ENCODE results near the gene TSC2.

The TSC2 gene

DNA sequence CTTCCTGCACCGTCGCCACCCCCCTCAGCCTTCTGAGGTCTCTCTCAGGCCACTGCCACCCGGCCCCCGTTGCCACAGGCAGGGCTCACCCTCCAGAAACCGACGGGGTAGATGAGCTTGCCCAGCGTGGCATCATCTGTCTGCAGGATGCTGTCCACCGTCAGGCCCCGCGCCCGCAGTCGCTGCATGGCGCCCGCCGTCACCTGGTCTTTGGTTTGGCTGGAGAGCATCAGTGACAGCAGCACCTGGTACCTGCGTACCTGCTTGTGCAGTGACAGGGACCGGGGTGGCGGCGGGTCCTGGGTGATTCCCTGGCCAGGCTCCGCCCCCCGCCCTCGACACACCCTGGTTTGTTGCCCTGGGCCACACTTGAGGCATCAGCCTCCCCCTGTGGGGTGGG is 3.2 kb upstream of the TSC2 start:
- no peak for DNase-seq

DNA sequence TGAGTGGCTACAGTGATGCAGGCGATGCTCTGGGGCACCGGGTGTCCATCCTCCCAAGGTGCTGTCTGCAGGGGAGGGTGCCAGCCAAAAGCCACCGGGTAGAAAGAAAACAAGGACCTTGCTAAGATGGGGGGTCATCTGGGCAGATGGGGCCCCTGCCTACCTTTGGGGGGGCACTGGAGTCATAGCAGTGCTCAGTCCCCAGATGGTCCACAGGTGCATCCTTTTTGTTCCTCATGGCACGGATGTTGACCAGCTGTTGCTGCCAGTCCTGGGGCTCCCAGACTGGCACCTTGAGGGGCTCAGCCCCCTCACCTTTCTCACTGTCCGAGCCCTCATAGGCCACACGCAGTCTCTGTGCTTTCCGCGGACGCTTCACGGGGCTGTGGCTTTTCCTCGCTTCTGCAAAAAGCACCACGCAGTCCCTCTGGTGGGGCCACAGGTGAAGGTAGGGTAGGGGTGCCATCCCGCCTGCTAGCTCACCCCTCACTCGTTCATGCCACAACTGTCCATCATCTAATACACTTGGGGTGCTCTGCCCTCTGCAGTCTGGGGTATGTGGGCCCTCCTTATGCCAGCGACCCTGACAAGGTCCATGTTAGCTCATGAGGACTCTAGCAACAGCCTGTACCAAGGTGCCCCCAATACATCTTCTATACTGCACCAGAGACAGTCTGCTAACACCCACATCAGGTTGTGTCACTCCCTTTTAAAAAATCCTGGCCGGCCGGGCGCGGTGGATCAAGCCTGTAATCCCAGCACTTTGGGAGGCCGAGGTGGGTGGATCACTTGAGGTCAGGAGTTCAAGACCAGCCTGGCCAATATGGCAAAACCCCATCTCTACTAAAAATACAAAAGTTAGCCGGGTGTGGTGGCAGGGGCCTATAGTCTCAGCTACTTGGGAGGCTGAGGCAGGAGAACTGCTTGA is 1.6 kb upstream of the TSC2 start:
- DNase-seq = no peak

GRCh38 chr16:2046893-2047329 is 874 bp upstream of the TSC2 start:
- no peak for DNase-seq

- no peak for DNase-seq
These were observed 345 bp downstream of the TSC2 start for GRCh38 chr16:2048116-2048543.

DNA sequence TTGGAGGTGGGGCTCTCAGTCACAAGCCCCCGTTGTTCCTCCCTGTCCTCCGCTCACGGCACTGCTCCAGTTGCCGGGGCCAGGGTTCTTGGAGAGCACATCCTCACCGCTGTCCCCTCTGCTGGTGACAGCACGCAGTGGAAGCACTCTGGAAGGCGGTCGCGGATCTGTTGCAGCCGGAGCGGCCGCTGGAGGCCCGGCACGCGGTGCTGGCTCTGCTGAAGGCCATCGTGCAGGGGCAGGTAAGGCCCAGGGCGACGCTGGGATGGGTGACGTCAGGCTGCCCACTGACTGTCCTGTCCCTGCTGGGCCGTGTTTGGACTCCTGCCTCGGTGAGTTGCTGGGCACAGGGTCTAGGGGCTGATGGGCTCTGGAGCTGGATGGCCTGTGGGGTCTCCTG is 5.4 kb downstream of the TSC2 start:
- no peak for DNase-seq

DNA sequence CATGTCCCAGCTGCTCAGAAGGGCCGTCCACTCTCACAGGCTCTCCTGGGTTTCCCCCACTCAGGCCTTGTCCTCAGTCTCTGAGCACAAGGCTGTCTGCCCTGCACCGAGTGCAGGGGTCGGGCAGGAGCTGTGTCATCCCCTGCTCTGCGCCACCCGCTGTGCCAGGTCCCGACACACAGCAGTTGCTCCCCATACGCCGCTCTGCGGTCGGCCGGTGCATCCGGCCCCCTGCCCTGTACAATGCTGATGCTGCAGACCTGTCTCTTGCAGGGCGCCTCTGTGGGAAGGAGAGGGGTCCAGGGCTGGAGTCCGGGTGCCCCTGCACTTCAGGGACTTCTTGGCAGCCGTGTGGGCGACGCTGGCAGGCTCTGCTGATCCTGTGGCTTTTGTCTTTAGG is 6.1 kb downstream of the TSC2 start:
- no peak for DNase-seq

GRCh38 chr16:2054543-2055245 is 6.9 kb downstream of the TSC2 start:
- DNase-seq = no peak

DNA sequence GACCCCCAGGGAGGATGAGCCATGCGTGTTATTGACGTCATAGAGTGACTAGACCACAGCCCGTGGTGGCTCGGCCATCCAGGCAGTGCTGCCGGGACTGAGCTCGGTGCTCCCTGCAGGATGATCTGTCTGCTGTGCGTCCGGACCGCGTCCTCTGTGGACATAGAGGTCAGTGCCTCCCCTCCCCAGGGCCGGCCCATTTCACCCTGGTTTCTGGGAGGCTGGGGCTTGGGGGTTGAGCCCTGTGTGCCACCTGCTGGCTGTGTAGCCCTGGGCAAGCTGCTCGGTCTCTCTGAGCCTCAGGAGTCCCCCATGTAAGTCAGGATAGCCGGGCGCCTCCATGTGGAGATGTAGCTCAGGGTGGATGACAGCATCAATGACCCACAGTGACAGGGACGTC is 8.3 kb downstream of the TSC2 start:
- no peak for DNase-seq

DNA sequence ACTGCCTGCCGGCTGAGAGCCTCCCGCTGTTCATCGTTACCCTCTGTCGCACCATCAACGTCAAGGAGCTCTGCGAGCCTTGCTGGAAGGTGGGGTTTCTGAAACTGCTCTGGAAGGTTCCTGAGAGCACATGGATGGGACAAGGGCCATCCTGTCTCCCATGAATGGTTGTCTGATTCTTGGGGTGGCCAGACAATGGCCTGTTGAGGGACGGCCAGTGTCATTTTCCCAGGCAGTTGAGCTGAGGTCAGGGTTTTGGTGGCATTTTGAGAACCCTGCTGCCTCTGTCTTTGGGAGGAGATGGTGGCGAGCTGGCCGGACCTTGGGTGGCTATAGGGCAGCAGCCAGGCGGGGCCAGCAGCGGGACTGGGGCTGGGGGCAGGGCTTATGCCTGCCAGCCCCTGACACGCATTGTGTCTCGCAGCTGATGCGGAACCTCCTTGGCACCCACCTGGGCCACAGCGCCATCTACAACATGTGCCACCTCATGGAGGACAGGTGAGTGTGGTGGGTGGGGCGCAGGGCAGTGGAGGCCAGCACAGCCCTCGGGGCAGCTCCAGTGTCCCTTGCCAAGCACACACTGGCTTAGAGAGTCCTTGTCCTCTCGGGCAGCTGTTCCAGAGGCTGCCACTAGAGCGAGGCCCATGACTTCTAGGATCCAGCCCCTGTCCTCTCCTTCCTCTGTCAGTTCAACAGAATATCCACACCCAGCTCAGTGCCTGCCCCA is 9.1 kb downstream of the TSC2 start:
- no peak for DNase-seq

DNA sequence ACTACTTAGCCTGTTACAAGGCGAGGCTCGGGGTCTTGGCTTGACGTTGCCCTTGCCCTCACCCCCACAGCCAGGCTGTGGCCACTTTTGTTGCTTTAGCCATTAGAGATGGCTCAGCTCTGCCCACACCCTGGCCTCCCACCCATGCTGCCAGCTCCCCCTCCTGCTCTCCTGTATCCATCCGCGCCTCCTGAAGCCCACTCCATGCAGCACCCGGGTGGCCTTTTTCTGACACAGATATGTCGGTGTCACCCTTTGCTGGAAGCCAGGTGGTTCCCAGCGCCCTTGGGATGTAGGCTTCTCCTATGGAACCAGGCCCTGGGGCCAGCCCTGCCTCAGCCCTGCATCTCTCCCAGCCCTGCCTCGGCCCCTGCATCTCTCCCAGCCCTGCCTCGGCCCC is 9.7 kb downstream of the TSC2 start:
- no peak for DNase-seq

GRCh38 chr16:2058420-2058819 is 10.6 kb downstream of the TSC2 start:
- no peak for DNase-seq

DNA sequence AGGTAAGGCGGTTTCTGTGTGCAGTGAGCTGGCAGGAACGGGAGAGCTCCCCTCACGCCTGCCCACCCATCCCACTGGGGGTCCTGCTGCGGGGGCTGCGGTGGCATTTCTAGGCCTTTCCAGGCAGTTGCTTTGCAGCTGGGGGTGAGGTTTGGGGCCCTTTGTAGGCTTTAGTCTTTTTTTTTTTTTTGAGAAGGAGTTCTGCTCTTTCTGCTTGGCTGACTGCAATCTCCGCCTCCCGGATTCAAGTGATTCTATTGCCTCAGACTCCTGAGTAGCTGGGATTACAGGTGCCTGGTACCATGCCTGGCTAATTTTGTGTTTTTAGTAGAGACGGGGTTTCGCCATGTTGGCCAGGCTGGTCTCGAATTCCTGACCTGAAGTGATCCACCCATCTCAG is 11.1 kb downstream of the TSC2 start:
- no peak for DNase-seq

GRCh38 chr16:2060346-2060745 is 12.6 kb downstream of the TSC2 start:
- DNase-seq = no peak

- no peak for DNase-seq
These were observed 13.2 kb downstream of the TSC2 start for GRCh38 chr16:2061023-2061422.

- DNase-seq = no peak
These were observed 13.7 kb downstream of the TSC2 start for GRCh38 chr16:2061526-2061925.

- no peak for DNase-seq
These were observed 15.0 kb downstream of the TSC2 start for GRCh38 chr16:2062801-2063200.

DNA sequence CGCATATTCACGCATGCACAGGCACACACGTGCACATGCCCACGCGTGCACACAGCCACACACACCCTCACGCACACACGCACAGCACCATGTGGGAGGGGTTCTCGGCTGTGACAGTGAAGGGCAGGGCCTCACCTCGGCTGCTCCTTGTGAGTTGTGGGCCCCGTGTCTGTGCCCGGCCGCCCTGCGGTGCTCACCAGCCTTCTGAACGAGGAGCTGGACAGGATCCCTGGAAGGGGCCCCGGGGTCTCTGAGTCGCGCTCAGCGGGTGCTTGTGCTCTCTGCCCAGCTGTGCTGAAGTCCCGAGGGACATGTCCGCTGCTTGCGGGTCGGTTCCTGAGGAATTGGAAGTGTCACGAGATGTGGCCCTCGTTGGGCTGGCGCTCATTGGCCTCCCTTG is 16.1 kb downstream of the TSC2 start:
- no peak for DNase-seq

DNA sequence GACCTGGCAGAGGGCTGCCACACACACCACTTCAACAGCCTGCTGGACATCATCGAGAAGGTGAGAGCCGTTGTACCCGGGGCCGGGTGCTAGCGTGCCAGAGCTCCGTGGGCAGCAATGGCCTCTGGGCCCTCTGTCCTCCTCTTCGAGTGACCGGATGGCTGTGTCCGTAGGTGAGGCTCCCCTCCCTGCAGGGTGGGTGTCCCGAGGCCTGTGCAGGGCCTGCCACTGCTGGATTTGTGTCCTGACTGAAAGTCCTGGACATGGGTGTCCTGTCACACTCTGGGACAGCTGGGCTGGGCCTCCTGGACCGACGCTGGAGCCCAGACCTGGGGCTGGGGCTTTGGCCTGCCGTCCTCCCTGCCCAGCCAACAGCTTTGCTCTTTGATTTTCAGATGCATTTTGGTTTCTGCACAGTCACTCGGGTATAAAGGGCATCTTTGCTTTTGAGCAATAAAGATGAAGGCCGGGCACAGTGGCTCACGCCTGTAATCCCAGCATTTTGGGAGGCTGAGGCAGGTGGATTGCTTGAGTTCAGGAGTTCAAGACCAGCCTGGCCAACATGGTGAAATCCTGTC is 16.7 kb downstream of the TSC2 start:
- DNase-seq = no peak

- DNase-seq = no peak
These were observed 18.4 kb downstream of the TSC2 start for GRCh38 chr16:2066139-2066538.

DNA sequence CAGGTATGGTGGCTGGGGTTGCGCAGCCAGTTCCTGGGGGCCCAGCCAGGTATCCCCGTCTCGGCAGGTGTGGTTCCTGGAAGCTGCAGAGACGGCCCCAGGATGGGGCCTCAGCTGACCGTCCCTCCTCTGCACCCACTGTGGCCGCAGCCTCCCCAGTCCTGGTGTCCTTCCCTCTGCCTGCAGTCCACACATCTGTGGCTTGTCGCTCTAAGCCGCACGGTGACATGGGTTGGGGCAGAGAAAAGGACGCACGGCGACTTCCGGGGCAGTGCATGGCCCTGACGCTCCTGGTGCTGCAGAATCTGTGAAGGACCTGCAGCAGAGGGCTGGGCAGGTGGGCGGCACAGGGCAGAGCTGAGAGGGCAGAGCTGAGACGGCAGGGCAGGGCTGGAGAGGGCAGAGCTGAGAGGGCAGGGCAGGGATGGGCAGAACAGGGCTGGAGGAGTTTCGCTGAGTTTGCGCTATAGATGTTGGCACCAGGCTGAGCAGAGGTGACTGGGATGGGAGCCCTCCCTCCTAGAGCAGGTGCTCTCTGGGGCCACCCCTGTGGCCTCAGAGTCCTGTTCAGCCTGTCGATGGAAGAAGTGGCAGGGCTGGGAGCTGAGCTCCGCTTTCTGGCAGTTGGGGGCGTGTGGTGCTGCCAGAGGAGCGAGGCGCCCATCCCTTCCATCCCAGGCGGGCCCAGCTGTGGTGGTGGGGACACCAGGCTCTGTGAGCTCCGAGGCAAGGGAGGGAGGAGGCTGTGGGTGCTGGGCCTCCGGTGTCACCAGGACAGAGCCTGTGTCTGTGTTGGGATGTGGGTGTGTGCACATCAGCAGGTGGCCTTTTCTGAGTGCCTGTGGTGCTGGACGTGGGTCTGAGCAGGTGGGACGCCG is 23.0 kb downstream of the TSC2 start:
- DNase-seq = no peak

DNA sequence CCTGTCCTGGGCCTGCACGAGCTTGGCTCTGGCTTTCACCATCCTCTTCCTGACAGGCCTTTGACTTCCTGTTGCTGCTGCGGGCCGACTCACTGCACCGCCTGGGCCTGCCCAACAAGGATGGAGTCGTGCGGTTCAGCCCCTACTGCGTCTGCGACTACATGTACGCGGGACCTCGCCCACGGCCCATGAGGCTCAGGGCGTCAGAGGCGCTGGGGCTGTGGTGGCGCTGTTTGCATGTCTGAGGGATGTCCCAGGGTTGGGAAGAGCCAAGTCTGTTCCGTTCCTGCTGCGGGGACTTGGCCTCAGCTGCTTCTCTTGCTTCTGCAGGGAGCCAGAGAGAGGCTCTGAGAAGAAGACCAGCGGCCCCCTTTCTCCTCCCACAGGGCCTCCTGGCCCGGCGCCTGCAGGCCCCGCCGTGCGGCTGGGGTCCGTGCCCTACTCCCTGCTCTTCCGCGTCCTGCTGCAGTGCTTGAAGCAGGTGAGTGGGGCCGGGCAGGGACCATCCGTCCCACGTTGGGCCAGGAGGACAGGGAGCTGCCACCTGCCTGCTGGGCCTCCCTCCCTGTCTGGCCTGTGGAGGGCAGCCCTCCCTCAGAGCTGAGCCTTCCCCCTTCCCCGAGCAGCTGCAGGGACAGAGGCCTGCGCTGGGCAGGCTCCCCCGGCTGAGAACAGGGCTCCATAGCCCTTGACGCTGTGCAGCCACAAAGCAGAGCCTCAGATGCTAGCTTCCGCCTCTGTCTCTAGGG is 23.8 kb downstream of the TSC2 start:
- no peak for DNase-seq
